DOHH2 (cell line): ENCODE results near the gene CWC27.

Experiments used
- H3F3A ChIP-seq: fragments of 200-600 bp; sonication (generic), shearing (Covaris generic); 2 replicates; pipeline ENCODE4 v1.6.0; 2016; ENCODE audit warnings: antibody characterized with exemption, mild to moderate bottlenecking; ENCODE audit not compliant: control insufficient read depth, insufficient read depth
- H3K27ac ChIP-seq: fragments of 200-600 bp; sonication (generic); 2 replicates; pipeline ENCODE4 v1.5.1; 2014; ENCODE audit warnings: low read depth, mild to moderate bottlenecking, low read length, moderate library complexity
- H3K27me3 ChIP-seq: fragments of 200-600 bp; sonication (generic); 2 replicates; pipeline ENCODE4 v1.6.1; 2014; ENCODE audit warnings: mild to moderate bottlenecking, low read length, mixed read lengths; ENCODE audit not compliant: control insufficient read depth
- H3K36me3 ChIP-seq: fragments of 200-600 bp; sonication (generic); 2 replicates; pipeline ENCODE4 v1.6.1; 2014; ENCODE audit warnings: mild to moderate bottlenecking, low read length, moderate library complexity, mixed read lengths; ENCODE audit not compliant: control insufficient read depth
- H3K4me1 ChIP-seq: fragments of 200-600 bp; sonication (generic); 2 replicates; pipeline ENCODE4 v1.6.1; 2014; ENCODE audit warnings: mild to moderate bottlenecking, low read length, mixed read lengths; ENCODE audit not compliant: control insufficient read depth
- H3K4me2 ChIP-seq: fragments of 200-600 bp; sonication (generic); 2 replicates; pipeline ENCODE4 v1.6.0; 2014; ENCODE audit warnings: mild to moderate bottlenecking, low read length, moderate library complexity
- H3K4me3 ChIP-seq: fragments of 200-600 bp; sonication (generic); 2 replicates; pipeline ENCODE4 v1.5.1; 2014; ENCODE audit warnings: mild to moderate bottlenecking, low read length, mixed read lengths
- H3K79me2 ChIP-seq: fragments of 200-600 bp; sonication (generic); 2 replicates; pipeline ENCODE4 v1.6.1; 2014; ENCODE audit warnings: mild to moderate bottlenecking, low read length, mixed read lengths; ENCODE audit not compliant: control insufficient read depth
- H3K9me2 ChIP-seq: fragments of 200-600 bp; sonication (generic); replicated peaks from 2 replicates; pipeline ENCODE4 v1.6.1; 2014; ENCODE audit warnings: mild to moderate bottlenecking, low read length, mixed read lengths; ENCODE audit not compliant: control insufficient read depth
- H3K9me3 ChIP-seq: fragments of 200-600 bp; sonication (generic); 2 replicates; pipeline ENCODE4 v1.6.1; 2014; ENCODE audit warnings: antibody characterized with exemption, low read length, mixed read lengths; ENCODE audit not compliant: control insufficient read depth, insufficient read depth
- H4K20me1 ChIP-seq: fragments of 200-600 bp; sonication (generic); 2 replicates; pipeline ENCODE4 v1.6.0; 2014; ENCODE audit warnings: low read depth, mild to moderate bottlenecking, antibody characterized with exemption, low read length, moderate library complexity; ENCODE audit not compliant: control insufficient read depth, insufficient read depth
- EZH2phosphoT487 ChIP-seq: fragments of 200-600 bp; sonication (generic); IDR thresholded peaks from 2 replicates; pipeline ENCODE4 v1.6.1; 2017; ENCODE audit warnings: borderline replicate concordance, mild to moderate bottlenecking, antibody characterized with exemption, low read length, moderate library complexity, mixed read lengths
- TF ChIP-seq, protein P1 (sequence below): fragments of 200-600 bp; sonication (generic); IDR thresholded peaks from one replicate; pipeline ENCODE4 v1.5.1; 2014; ENCODE audit warnings: antibody characterized with exemption, mild to moderate bottlenecking, low read depth, low read length; ENCODE audit not compliant: poor library complexity, severe bottlenecking

The CWC27 gene

DNA sequence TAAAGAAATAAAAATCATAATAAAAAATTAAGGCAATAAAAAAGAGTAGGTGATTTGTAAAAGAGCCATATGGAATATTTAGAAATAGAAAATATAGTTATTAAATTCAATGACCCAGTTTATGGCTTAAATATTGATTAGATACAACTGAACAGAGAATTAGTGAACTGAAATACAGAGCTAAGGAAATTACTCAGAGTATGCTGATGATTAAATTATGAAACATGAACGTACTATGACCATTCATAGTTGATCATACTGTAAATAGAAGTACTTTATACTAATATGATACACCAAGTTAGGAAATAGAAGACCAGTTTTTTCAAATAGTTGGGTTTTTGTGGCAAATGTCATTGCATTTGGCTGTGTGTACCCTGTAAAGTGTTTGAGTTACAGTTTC is 194.5 kb downstream of the CWC27 start:
- no peaks in the 10 kb centered on the region for H3K27me3 ChIP-seq
- H3K79me2 ChIP-seq: no peaks in the 10 kb centered on the region
- H3K4me3 ChIP-seq: no peak overlapping the region
- H3K4me2 ChIP-seq: no peak overlapping the region
- H4K20me1 ChIP-seq: no peaks in the 10 kb centered on the region
- H3K9me3 ChIP-seq: peaks cover 7% of the 10 kb centered on the region; the same call in 1 of the 2 replicates
- H3K4me1 ChIP-seq: no peaks in the 10 kb centered on the region
- no peaks in the 10 kb centered on the region for H3F3A ChIP-seq
- no peaks in the 10 kb centered on the region for H3K36me3 ChIP-seq
- H3K27ac ChIP-seq: no peak overlapping the region
- H3K9me2 ChIP-seq: no peaks in the 10 kb centered on the region
- TF ChIP-seq, protein P1, sequence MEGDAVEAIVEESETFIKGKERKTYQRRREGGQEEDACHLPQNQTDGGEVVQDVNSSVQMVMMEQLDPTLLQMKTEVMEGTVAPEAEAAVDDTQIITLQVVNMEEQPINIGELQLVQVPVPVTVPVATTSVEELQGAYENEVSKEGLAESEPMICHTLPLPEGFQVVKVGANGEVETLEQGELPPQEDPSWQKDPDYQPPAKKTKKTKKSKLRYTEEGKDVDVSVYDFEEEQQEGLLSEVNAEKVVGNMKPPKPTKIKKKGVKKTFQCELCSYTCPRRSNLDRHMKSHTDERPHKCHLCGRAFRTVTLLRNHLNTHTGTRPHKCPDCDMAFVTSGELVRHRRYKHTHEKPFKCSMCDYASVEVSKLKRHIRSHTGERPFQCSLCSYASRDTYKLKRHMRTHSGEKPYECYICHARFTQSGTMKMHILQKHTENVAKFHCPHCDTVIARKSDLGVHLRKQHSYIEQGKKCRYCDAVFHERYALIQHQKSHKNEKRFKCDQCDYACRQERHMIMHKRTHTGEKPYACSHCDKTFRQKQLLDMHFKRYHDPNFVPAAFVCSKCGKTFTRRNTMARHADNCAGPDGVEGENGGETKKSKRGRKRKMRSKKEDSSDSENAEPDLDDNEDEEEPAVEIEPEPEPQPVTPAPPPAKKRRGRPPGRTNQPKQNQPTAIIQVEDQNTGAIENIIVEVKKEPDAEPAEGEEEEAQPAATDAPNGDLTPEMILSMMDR: no peak
- no peak for TF ChIP-seq EZH2phosphoT487

DNA sequence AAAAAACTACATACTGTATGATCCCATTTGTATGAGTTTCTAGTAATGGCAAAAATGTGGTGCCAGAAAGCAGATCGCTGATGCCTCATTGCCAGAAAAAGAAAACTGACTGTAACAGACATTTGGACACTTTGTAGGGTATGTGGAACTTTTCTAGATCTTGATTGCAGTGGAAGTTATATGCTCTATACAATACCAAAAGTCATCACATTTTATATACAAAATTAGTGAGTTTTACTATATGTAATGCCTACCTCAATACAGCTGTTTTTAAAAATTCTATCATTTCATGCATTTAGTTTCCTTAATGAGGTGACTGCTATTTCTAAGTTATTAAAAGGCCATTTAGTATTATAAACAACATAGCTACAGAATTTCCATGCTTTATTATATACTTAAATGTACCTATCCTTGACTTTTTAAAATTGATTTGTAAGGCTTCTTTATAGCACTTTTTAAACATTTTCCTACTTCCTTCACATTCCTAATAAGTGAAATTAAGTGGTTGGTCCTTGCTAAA is 199.9 kb downstream of the CWC27 start:
- Histone ChIP-seq H3K27ac (no peak overlapping the region), H3K4me1 (no peaks in the 10 kb centered on the region), H3K79me2 (no peaks in the 10 kb centered on the region), H3K4me2 (no peak overlapping the region), H3K27me3 (no peaks in the 10 kb centered on the region), H3K9me3 (peaks cover 3% of the 10 kb centered on the region; the same call in 1 of the 2 replicates), H4K20me1 (no peaks in the 10 kb centered on the region), H3K4me3 (no peak overlapping the region), H3F3A (no peaks in the 10 kb centered on the region), H3K9me2 (no peaks in the 10 kb centered on the region), H3K36me3 (0 out of 2 replicates have a peak, but pooled peaks cover 5% of the 10 kb centered on the region)
- no peak for TF ChIP-seq EZH2phosphoT487
- TF ChIP-seq, protein P1: no peak

DNA sequence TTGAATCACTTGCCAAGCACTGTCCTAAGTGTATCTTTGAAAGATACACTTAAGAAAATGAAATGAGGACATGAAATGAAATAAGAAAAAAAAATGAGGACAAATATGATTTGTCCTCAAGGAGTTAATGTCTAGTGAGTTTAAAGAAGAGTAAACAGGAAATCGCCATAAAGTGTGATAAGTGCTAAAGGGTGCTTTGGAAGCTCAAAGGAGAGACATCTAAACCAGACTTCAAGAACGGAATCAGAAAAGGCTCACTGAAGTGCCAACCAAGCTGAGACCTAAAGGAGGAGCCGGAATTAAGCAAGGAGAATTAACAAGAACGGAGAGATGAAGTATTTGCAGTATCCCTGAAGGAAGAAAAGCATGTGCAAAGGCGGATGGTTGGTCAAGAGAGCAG is 200.8 kb downstream of the CWC27 start:
- no peaks in the 10 kb centered on the region for H3K9me2 ChIP-seq
- no peak overlapping the region for H3K4me2 ChIP-seq
- no peak overlapping the region for H3K4me3 ChIP-seq
- H3K9me3 ChIP-seq: no peaks in the 10 kb centered on the region
- no peak for TF ChIP-seq EZH2phosphoT487
- TF ChIP-seq, protein P1: no peak
- no peak overlapping the region for H3K27ac ChIP-seq
- no peaks in the 10 kb centered on the region for H3F3A ChIP-seq
- H3K4me1 ChIP-seq: no peaks in the 10 kb centered on the region
- H4K20me1 ChIP-seq: no peaks in the 10 kb centered on the region
- 0 out of 2 replicates have a peak, but pooled peaks cover 5% of the 10 kb centered on the region for H3K36me3 ChIP-seq
- no peaks in the 10 kb centered on the region for H3K79me2 ChIP-seq
- H3K27me3 ChIP-seq: no peaks in the 10 kb centered on the region
